Choroid plexus epithelial cell (primary cell): ENCODE measurements around the gene C10orf71.

Source experiments
- DNase-seq: peaks from one replicate; pipeline ENCODE4 v3.0.0-alpha.2; 2010; ENCODE audit warnings: low read depth
- H3K4me3 ChIP-seq: 2 replicates; pipeline ENCODE4 v1.5.1; 2011; ENCODE audit warnings: low read depth, mild to moderate bottlenecking, control low read depth, low read length, moderate library complexity
- CTCF ChIP-seq: conservative IDR thresholded peaks from 2 replicates; pipeline ENCODE4 v1.5.1; 2011; ENCODE audit warnings: low read depth, mild to moderate bottlenecking, control low read depth, inconsistent platforms, low read length, moderate library complexity

Gene C10orf71

GRCh38 chr10:49367600-49367999, 68.6 kb downstream of the C10orf71 start:
- no peak for DNase-seq
- no peak overlapping the region for H3K4me3 ChIP-seq
- no peak for TF ChIP-seq CTCF

DNA sequence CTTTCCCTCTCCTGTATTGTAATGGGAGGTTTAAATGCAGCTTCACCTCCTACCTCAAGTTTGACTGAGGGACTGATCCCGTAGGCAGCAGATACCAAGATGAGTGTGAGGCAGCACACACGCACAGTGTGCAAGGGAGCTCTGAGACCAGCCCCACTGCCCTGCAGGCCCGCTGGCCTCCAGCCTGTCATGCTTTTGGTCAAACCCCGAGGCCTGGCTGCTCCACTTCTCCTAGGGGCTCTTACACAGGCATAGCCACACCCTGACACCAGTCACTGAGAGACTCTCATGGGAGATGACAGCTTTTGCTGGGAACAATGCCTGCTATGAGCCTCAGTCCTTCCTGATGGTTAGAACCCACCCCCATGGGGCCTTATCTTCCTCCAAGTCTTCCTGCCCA, 69.3 kb downstream of the C10orf71 start:
- no peak for TF ChIP-seq CTCF
- no peak overlapping the region for H3K4me3 ChIP-seq
- DNase-seq, result no peak

GRCh38 chr10:49369216-49370162, 70.5 kb downstream of the C10orf71 start:
- no peak for TF ChIP-seq CTCF
- DNase-seq, result peak; percentile 53

GRCh38 chr10:49370326-49371100, 71.5 kb downstream of the C10orf71 start:
- no peak for TF ChIP-seq CTCF
- no peak for DNase-seq

More at GRCh38 chr10:49369216-49370162, 70.5 kb downstream of the C10orf71 start:
- no peak overlapping the region for H3K4me3 ChIP-seq

DNA sequence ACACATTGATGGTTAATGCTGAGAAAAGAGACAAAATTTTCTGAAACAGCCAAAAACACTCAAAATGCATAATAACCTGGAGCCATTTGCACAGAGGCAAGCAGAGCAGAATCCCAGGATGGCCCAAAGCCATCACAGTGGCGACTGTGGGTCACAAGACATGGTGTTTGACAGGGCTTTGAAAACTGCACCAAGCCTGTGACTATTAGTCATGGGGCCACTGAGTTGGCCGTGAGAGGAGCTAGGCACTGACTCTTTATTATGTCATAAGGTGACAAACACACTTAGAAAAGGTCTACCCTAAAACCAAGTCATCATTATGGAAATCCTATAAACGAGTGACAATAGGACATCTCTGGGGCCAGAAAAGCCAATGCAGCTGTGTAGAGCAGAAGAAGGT, 73.0 kb downstream of the C10orf71 start:
- H3K4me3 ChIP-seq, result no peak overlapping the region
- TF ChIP-seq CTCF, result no peak
- DNase-seq, result no peak

More at GRCh38 chr10:49370326-49371100, 71.5 kb downstream of the C10orf71 start:
- no peak overlapping the region for H3K4me3 ChIP-seq

- H3K4me3 ChIP-seq, result no peak overlapping the region
- no peak for DNase-seq
- no peak for TF ChIP-seq CTCF
These were observed 74.4 kb downstream of the C10orf71 start for GRCh38 chr10:49373361-49373760.
